NCI-H526 (cell line): ENCODE measurements around the gene APOBEC4.
"Not testable (repeated sequence)": the region's sequence is repeated elsewhere in the genome, so short reads cannot be mapped to it uniquely, and the experiment has no call there.

Experiments used
- DNase-seq, 2 experiments: peaks; one replicate each; lab custom pipeline; 2025; lab: John Stamatoyannopoulos, UW

The APOBEC4 gene, protein sequence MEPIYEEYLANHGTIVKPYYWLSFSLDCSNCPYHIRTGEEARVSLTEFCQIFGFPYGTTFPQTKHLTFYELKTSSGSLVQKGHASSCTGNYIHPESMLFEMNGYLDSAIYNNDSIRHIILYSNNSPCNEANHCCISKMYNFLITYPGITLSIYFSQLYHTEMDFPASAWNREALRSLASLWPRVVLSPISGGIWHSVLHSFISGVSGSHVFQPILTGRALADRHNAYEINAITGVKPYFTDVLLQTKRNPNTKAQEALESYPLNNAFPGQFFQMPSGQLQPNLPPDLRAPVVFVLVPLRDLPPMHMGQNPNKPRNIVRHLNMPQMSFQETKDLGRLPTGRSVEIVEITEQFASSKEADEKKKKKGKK

GRCh38 chr1:183652547-183653461, at the start of gene APOBEC4:
Gene APOBEC4 (minus strand): TSS chr1:183653316. CDS start chr1:183648781, 4,535 bp downstream.
- DNase-seq: peak; percentile 100

- no peak for DNase-seq
Measured at GRCh38 chr1:183702813-183703198, 49.7 kb upstream of the APOBEC4 start.

- DNase-seq: no peak
Measured at GRCh38 chr1:183702087-183702812, 49.1 kb upstream of the APOBEC4 start.

DNA sequence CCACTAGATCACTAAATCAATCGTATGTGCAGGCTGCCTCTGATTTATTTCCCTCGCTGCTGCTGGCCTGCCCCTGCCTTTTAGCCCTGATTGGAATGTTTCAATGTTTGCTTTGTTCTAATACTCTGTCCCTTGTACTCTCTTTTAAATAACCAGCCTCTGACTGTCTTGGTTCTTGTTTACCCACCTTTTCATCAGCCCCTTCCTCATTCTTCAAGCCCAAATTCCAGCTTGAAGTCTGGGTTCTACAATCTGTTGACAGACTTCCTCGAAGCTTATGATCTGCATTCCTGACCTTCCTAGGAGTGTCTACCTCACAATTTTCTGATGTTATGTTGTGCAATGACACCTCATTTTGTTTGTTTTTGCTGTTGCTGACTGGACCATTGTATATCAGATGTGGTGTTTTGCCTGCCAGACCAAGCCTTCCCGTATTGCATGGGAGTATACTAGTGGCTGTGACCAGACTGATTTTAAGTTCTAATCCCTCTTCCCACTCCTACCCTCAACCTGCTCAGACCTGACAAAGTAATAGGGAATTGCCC, 46.6 kb upstream of the APOBEC4 start:
- no peak for DNase-seq

DNA sequence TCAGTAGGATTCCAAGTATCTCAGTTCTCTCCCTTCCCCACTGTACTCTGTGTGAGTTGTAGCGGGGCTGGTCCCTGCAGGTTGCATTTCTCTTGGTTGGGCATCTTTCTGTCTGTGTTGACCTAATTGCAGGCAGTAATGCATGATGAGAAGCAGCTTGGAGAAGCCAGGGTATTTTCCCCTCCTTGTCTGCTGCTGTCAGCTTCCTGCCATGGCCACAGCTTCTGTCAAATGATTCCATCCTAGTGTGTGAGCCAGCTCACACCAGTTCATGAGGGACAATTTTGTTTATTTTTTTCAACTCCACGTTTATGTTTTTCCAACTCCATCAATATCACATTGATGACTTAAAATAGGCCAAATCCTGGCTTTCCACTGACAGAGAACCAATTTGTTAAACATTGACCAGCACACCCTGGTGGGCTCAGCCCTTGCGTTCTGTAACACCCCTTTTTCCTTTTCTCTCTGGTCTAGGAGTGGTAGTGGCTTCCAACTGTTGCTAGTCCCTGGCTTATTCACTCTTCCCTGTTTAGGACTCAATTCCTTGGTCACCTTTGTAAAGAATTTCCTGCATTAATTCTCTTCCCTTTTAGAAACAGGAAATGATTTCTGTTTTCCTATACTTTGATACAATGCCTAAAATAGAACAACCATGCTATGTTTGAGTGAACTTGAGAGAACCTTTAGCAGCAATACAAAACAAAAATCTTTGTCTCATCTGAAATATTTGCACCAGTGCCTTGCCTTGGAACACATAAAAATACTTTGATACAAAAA, 44.9 kb upstream of the APOBEC4 start:
- no peak for DNase-seq

DNA sequence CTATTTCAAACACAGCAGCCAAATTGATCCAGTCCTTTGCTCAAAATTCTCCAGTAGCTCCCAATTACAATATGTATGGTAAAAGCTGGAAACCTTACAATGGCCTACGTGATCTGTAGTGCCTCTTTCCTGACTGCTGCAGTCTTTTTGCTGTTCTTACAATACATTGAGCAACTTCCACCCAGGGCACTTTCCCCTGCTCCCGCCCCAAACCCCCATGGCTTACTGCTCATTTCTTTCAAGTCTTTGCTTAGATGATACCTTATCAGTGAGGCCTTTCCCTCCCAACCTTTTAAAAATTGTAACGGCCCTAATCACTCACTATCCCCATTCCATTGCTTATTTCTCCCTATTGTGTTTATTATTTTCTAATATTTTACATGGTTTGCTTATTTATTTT, 43.9 kb upstream of the APOBEC4 start:
- no peak for DNase-seq

DNA sequence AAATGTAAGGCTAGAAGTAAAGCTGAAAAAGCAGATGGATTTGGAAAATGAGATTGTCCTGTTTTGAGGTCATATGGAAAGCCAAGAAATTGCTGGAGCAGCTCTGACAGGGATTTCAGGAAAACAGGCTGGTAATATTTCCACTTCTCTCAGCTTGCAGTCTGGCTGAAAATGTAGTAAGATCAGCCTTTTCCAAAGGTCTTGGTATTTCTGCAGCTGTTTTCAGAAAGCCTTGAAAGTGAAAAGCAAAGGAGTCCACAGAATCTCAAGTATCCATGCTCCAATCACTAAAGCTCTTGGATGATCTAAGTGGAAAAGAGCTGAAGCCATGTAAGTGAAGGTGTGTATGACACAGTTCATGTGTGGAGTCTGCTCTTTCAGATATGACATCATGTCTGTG, 41.6 kb upstream of the APOBEC4 start:
- DNase-seq: no peak

DNA sequence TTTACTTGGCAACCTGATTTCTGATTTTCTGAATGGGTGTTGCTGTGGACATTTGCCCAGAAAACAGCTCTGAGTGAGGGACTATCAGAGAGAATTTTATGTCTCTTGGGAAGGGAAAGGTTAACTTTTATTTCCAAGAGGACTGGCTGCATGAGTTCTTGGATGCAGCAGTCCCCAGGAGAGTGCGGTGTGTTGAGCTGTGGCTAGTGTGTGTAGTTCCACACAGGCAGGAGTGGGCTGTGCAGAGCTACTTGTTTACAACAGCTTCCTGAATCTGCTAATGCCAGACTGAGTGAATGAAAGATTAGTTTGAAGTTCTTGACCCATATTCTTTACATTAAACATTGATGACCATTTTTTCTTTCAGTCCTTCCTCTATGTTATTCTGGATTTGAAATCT, 41.0 kb upstream of the APOBEC4 start:
- DNase-seq: no peak

DNA sequence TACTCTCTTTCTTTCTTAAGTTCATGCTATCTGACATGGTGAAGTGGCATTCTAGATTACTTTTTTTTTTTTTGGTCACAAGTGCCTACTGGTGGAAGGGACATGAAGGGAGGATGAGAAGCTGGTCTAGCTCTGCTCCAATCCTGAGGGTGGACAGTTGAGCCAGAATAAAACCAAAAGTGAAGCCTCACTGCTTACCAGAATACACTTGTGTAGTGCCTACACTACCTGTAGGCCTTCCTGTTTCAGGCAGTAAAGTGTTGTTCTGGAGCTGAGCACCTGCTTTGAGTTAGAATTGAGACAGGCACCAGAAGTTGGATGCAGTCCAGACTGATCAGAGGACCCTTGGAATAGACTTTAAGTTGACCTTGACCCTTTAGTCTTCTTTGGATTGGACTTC, 40.4 kb upstream of the APOBEC4 start:
- no peak for DNase-seq

GRCh38 chr1:183689762-183690204, 36.7 kb upstream of the APOBEC4 start:
- DNase-seq: no peak

DNA sequence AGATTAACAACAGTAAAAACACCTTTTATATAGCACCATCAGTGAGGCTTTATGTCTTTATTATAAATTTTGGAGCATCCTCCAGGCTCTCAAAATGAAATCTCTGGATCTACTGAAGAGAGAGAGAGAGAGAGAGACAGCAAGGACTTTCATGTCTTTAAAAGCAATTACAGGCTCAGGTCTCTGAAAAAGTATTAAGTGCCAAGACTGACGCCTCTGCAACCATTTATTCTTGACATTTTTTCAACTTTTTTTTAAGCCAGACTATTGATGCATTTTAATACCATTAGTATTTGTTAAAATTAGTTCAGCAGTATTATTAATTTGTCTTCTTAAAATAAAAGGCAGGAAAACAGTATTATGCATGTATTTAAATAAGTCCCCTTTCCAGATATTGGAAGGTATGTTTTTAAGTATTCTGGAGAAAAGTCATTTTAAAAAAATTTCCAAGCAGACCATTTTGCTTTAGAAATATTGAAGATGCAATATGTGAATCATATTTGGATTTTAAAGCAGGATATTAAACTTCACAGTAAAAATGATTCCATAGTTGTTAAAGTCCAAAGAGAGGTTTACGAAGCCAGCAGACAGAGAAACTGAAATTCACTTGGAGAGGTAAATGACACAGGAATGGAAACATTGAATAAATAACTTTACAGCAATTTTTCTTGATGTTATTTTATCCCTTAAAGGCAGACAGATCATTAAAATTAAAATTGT, 35.4 kb upstream of the APOBEC4 start:
- DNase-seq: no peak

DNA sequence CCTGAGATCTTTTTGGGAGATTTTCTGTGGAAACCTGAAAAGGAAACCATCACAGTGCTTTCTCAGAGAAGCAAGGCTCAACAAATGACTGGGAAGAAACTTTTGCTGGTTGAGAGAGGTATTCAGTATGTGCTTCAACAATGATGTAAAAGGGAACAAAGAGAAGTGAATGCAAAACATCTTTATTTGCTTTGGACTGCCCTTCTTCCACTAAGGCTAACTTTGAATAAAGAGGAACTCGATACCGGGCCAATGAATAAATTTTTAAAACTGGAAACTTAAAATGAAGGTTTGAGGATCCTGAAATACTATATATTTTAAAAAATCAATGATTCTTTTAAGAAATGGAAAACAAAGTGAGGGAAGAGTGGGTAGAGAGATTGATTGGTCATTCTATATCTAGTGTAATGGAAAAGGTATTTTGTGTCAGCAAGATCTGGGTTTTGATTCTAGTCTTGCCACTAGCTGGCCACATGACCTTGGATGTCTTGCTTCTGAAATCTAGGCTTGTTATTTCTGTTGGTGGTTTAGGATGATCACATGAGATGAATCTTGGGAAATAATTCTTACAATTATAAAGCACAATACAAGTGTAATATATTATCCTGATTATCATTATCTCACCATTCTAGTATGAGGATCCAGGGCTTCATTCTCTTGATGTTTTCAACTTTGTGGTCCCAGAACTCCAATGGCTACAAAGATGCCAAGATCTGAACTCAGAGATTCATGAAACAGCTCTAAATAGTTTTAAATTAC, 34.6 kb upstream of the APOBEC4 start:
- peak; percentile 75 to 85 for DNase-seq

DNA sequence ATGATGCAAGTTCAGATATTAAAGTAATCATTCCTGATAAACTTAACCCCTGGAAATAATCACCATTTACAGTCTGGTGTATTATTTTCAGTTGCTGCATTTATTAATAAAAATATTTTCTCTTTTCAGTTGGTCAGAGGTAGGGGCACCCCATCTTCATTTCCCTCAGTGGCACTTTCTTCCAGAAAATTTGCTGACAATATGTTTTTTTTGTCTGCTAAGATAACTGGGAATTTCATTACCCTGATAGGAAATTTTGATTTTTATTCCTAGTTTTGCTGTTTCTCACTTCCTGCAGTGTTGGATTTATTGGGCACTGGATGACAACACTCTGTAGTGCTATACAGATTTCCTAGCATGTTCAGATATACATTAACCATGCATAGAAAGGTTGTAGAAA, 33.1 kb upstream of the APOBEC4 start:
- no peak for DNase-seq

GRCh38 chr1:183685112-183685713, 32.1 kb upstream of the APOBEC4 start:
- DNase-seq: peak; percentile 58 to 85

DNA sequence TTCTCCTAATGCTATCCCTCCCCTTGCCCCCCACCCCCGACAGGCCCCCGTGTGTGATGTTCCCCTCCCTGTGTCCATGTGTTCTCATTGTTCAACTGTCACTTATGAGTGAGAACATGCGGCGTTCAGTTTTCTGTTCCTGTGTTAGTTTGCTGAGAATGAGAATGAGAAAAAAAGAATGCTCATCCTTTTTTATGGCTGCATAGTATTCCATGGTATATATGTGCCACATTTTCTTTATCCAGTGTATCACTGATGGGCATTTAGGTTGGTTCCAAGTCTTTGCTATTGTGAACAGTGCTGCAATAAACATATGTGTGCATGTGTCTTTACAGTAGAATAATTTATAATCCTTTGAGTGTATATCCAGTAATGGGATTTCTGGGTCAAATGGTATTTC, 26.2 kb upstream of the APOBEC4 start:
- DNase-seq: not testable (repeated sequence)

- DNase-seq: no peak
Measured at GRCh38 chr1:183678819-183679218, 25.7 kb upstream of the APOBEC4 start.

- DNase-seq: no peak
Measured at GRCh38 chr1:183676586-183677189, 23.6 kb upstream of the APOBEC4 start.

GRCh38 chr1:183675883-183676585, 22.9 kb upstream of the APOBEC4 start:
- DNase-seq: no peak
